Body of pancreas (tissue), 4 donors: ENCODE results near the gene SLC5A10. TPM values are rescaled to one million over a fixed set of nuclear protein-coding genes. Genes with fewer than 3 reads are reported as not detected.

Experiments
- ATAC-seq: fragments of 150-250 bp; one replicate; pipeline ENCODE4 v1.9.1; 2016
- DNase-seq, 4 donors: peaks; one replicate each; pipeline ENCODE4 v3.0.0-alpha.2; 2019
- H3K27ac ChIP-seq, 4 donors: fragments of 200-600 bp; sonication (generic); 1 replicate in 3 of 4; 2 replicates in 1 of 4; pipeline versions ENCODE4 v1.5.1 to v1.6.1; 2016 to 2019; ENCODE audit warnings: mild to moderate bottlenecking in 1 of 4, mixed read lengths in 1 of 4, moderate library complexity in 1 of 4
- H3K27me3 ChIP-seq, 2 donors: fragments of 200-600 bp; sonication (generic); one replicate each; pipeline ENCODE4 v1.6.0; 2016; ENCODE audit warnings: mild to moderate bottlenecking in 1 of 2
- H3K36me3 ChIP-seq, 2 donors: fragments of 200-600 bp; sonication (generic); replicated peaks in 1 of 2; 2 replicates each; pipeline ENCODE4 v1.5.1; 2016; ENCODE audit warnings: low read depth in 2 of 2; ENCODE audit not compliant: insufficient read depth in 1 of 2
- H3K4me1 ChIP-seq: fragments of 200-600 bp; sonication (generic); one replicate; pipeline ENCODE4 v1.6.0; 2016
- H3K4me3 ChIP-seq, 2 donors: fragments of 200-600 bp; sonication (generic); 1 replicate in 1 of 2; 2 replicates in 1 of 2; pipeline ENCODE4 v1.5.1; 2016 to 2019
- H3K9me3 ChIP-seq, 3 donors: fragments of 200-600 bp; sonication (generic); 1 replicate in 2 of 3; 2 replicates in 1 of 3; pipeline ENCODE4 v1.5.1; 2016
- CTCF ChIP-seq, 7 experiments: fragments of 450-650 bp in 4 of 7; fragments of 200-600 bp in 3 of 7; sonication (generic) in 3 of 7; IDR thresholded peaks; one replicate each; pipeline ENCODE4 v1.5.1; 2016 to 2019; ENCODE audit warnings: antibody characterized with exemption in 7 of 7
- POLR2A ChIP-seq, 3 donors: fragments of 450-650 bp; IDR thresholded peaks; one replicate each; pipeline ENCODE4 v1.6.1; 2016; ENCODE audit warnings: antibody characterized with exemption in 3 of 3, mild to moderate bottlenecking in 2 of 3
- WGBS, 2 donors: methylation state at CpG; one replicate each; pipeline ENCODE4 v1.1.5; 2017; 5-methylcytosine and 5-hydroxymethylcytosine counted together
- intact Hi-C: fragments of 100-400 bp; cut with DNase I; formaldehyde crosslinking; loops from one replicate; pipeline ENCODE4 v1.15.1; 2023
- total RNA-seq, 2 donors: library from RNA; depleted of rRNA; stranded (reverse); fragments of >200 nt; gene quantifications; one replicate each; pipeline ENCODE4 v1.1.0, GENCODE V29; 2016

SLC5A10 gene
- total RNA-seq, 2 donors from 2014 or later: not detected

- 66 to 74% methylated on average over 18 to 23 of the region's 29 CpGs for WGBS, 2 donors
Observed at GRCh38 chr17:19014628-19015215, 62.8 kb downstream of the SLC5A10 start.

GRCh38 chr17:19015428-19015827 lies 63.5 kb downstream of the SLC5A10 start:
- H3K27me3 ChIP-seq: no peaks in the 10 kb centered on the region
- H3K27ac ChIP-seq: no peak overlapping the region
- H3K9me3 ChIP-seq: no peaks in the 10 kb centered on the region
- intact Hi-C loops: no loop called here
- ATAC-seq: no peak
- 74 to 77% methylated on average over 7 of the region's 7 CpGs for WGBS, 2 donors
- no peaks in the 10 kb centered on the region for H3K4me1 ChIP-seq
- no peak for DNase-seq
- TF ChIP-seq POLR2A (IDR thresholded peaks at IDR 0.05): no peak
- TF ChIP-seq CTCF (IDR thresholded peaks at IDR 0.05): no peak
- H3K36me3 ChIP-seq: no peaks in the 10 kb centered on the region
- no peak overlapping the region for H3K4me3 ChIP-seq

More at GRCh38 chr17:19014628-19015215, 62.8 kb downstream of the SLC5A10 start:
- Histone ChIP-seq H3K4me3 (no peak overlapping the region), H3K27ac (no peak overlapping the region), H3K36me3 (no peaks in the 10 kb centered on the region), H3K27me3 (no peaks in the 10 kb centered on the region), H3K9me3 (no peaks in the 10 kb centered on the region), H3K4me1 (no peaks in the 10 kb centered on the region)
- intact Hi-C loops: no loop called here
- DNase-seq (no peak), ATAC-seq (no peak)
- TF ChIP-seq CTCF (IDR thresholded peaks at IDR 0.05): no peak
- TF ChIP-seq POLR2A (IDR thresholded peaks at IDR 0.05): no peak

GRCh38 chr17:19016297-19016696 lies 64.3 kb downstream of the SLC5A10 start:
- WGBS, 2 donors: 77 to 79% methylated on average over 6 to 7 of the region's 8 CpGs
- Histone ChIP-seq H3K4me3 (no peak overlapping the region), H3K4me1 (no peaks in the 10 kb centered on the region), H3K9me3 (no peaks in the 10 kb centered on the region), H3K27me3 (no peaks in the 10 kb centered on the region), H3K27ac (no peak overlapping the region), H3K36me3 (no peaks in the 10 kb centered on the region)
- DNase-seq (no peak), ATAC-seq (no peak)
- intact Hi-C loops: no loop called here
- TF ChIP-seq CTCF (IDR thresholded peaks at IDR 0.05): no peak
- no peak for TF ChIP-seq POLR2A (IDR thresholded peaks at IDR 0.05)

GRCh38 chr17:19016881-19017280 lies 64.9 kb downstream of the SLC5A10 start:
- H3K4me1 ChIP-seq: no peaks in the 10 kb centered on the region
- no peaks in the 10 kb centered on the region for H3K36me3 ChIP-seq
- no peak for ATAC-seq
- intact Hi-C loops: no loop called here
- no peak for DNase-seq
- H3K27ac ChIP-seq: no peak overlapping the region
- no peaks in the 10 kb centered on the region for H3K27me3 ChIP-seq
- WGBS, 2 donors: 62 to 72% methylated on average over 4 to 7 of the region's 7 CpGs
- H3K9me3 ChIP-seq: no peaks in the 10 kb centered on the region
- H3K4me3 ChIP-seq: no peak overlapping the region
- TF ChIP-seq POLR2A (IDR thresholded peaks at IDR 0.05) (no peak), CTCF (IDR thresholded peaks at IDR 0.05) (no peak)

GRCh38 chr17:19017401-19017800 lies 65.4 kb downstream of the SLC5A10 start:
- no peaks in the 10 kb centered on the region for H3K4me1 ChIP-seq
- no peaks in the 10 kb centered on the region for H3K36me3 ChIP-seq
- H3K4me3 ChIP-seq: no peak overlapping the region
- H3K27me3 ChIP-seq: no peaks in the 10 kb centered on the region
- ATAC-seq (no peak), DNase-seq (no peak)
- intact Hi-C loops: no loop called here
- no peaks in the 10 kb centered on the region for H3K9me3 ChIP-seq
- WGBS, 2 donors: 81 to 85% methylated on average over 8 to 11 of the region's 12 CpGs
- H3K27ac ChIP-seq: no peak overlapping the region
- TF ChIP-seq POLR2A (IDR thresholded peaks at IDR 0.05) (no peak), CTCF (IDR thresholded peaks at IDR 0.05) (no peak)
